ENCODE measurements around the gene ASB15.

The ASB15 gene

GRCh38 chr7:123675181-123675473 lies 73.5 kb downstream of the ASB15 start:
- H3F3A ChIP-seq (ENCODE audit: insufficient read depth, low read length) = no peaks in the 10 kb centered on the region
- H3K4me2 ChIP-seq (ENCODE audit: low read depth, low read length) = no peak overlapping the region
- no peaks in the 10 kb centered on the region for H3K9me3 ChIP-seq (replicated peaks; ENCODE audit: insufficient read depth, low read length)
- H2AFZ ChIP-seq (ENCODE audit: low read length) = no peak overlapping the region
- H3K36me3 ChIP-seq (replicated peaks; ENCODE audit: insufficient read depth, low read length) = no peaks in the 10 kb centered on the region
- no peaks in the 10 kb centered on the region for H3K79me2 ChIP-seq (ENCODE audit: low read length)
- H3K27ac ChIP-seq (ENCODE audit: low read length) = no peak overlapping the region
- no peaks in the 10 kb centered on the region for H3K9me2 ChIP-seq (replicated peaks; ENCODE audit: insufficient read depth, low read length)
- H3K4me3 ChIP-seq (ENCODE audit: low read length) = no peak overlapping the region
- no peak for TF ChIP-seq EZH2phosphoT487 (IDR thresholded peaks at IDR 0.05; ENCODE audit: low read length)
- no peak for TF ChIP-seq CTCF (IDR thresholded peaks at IDR 0.05; ENCODE audit: low read length)
- no peak for TF ChIP-seq EZH2 (optimal IDR thresholded peaks at IDR 0.05; ENCODE audit: low read depth, low read length)
- DNase-seq = no peak
- no peaks in the 10 kb centered on the region for H4K20me1 ChIP-seq (ENCODE audit: insufficient read depth, low read length)
- H3K4me1 ChIP-seq (ENCODE audit: low read length) = no peaks in the 10 kb centered on the region
- H3K27me3 ChIP-seq (replicated peaks; ENCODE audit: insufficient read depth, low read length) = no peaks in the 10 kb centered on the region
- no peak overlapping the region for H3K9ac ChIP-seq (ENCODE audit: low read length)

DNA sequence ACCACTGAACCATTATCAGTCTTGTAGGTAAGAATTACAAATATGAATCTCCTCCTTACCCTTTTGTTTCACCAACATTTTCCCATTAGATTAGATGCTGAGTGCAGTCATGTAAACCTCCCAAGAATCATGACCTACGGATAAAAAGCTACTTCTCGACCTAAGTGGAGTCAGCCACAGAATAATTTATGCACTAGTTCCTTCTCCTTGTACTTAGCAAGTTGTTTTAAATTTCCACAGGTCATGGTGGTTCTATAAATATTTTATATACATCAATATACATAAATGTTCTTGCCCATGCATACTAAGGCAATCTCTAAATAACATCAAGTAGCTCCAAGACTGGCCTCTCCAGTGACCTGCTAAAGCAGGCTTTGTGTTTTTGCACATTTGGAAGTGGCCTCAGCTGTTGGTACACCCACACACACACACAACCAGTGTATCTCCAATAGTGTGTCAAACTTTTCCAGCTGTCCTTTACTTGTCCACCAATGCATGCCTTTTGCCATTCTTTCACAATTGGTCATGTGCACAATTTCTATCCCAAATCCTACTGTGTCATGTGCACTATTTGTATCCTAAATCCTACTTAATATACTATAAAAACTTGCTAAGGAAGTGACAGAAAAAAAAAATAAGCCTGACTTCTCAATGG lies 75.6 kb downstream of the ASB15 start:
- no peak for TF ChIP-seq EZH2phosphoT487 (IDR thresholded peaks at IDR 0.05; ENCODE audit: low read length)
- no peak for TF ChIP-seq CTCF (IDR thresholded peaks at IDR 0.05; ENCODE audit: low read length)
- no peak for TF ChIP-seq EZH2 (optimal IDR thresholded peaks at IDR 0.05; ENCODE audit: low read depth, low read length)
- H3K9ac ChIP-seq (ENCODE audit: low read length) = no peak overlapping the region
- H2AFZ ChIP-seq (ENCODE audit: low read length) = no peak overlapping the region
- H3K9me3 ChIP-seq (replicated peaks; ENCODE audit: insufficient read depth, low read length) = no peaks in the 10 kb centered on the region
- no peaks in the 10 kb centered on the region for H4K20me1 ChIP-seq (ENCODE audit: insufficient read depth, low read length)
- H3K4me1 ChIP-seq (ENCODE audit: low read length) = no peaks in the 10 kb centered on the region
- no peaks in the 10 kb centered on the region for H3K79me2 ChIP-seq (ENCODE audit: low read length)
- H3K36me3 ChIP-seq (replicated peaks; ENCODE audit: insufficient read depth, low read length) = no peaks in the 10 kb centered on the region; the same call in 1 of the 2 replicates
- no peak overlapping the region for H3K27ac ChIP-seq (ENCODE audit: low read length)
- H3F3A ChIP-seq (ENCODE audit: insufficient read depth, low read length) = no peaks in the 10 kb centered on the region
- no peak for DNase-seq
- no peak overlapping the region for H3K4me3 ChIP-seq (ENCODE audit: low read length)
- H3K27me3 ChIP-seq (replicated peaks; ENCODE audit: insufficient read depth, low read length) = no peaks in the 10 kb centered on the region
- no peak overlapping the region for H3K4me2 ChIP-seq (ENCODE audit: low read depth, low read length)
- no peaks in the 10 kb centered on the region for H3K9me2 ChIP-seq (replicated peaks; ENCODE audit: insufficient read depth, low read length)

- Histone ChIP-seq H3K36me3 (replicated peaks; ENCODE audit: insufficient read depth, low read length) (no peaks in the 10 kb centered on the region; the same call in 1 of the 2 replicates), H3K4me3 (ENCODE audit: low read length) (no peak overlapping the region), H3K27me3 (replicated peaks; ENCODE audit: insufficient read depth, low read length) (no peaks in the 10 kb centered on the region), H3K79me2 (ENCODE audit: low read length) (no peaks in the 10 kb centered on the region), H3K9me3 (replicated peaks; ENCODE audit: insufficient read depth, low read length) (no peaks in the 10 kb centered on the region), H3K9ac (ENCODE audit: low read length) (no peak overlapping the region), H3K4me2 (ENCODE audit: low read depth, low read length) (no peak overlapping the region), H2AFZ (ENCODE audit: low read length) (no peak overlapping the region), H3K4me1 (ENCODE audit: low read length) (no peaks in the 10 kb centered on the region), H3K27ac (ENCODE audit: low read length) (no peak overlapping the region), H4K20me1 (ENCODE audit: insufficient read depth, low read length) (no peaks in the 10 kb centered on the region), H3K9me2 (replicated peaks; ENCODE audit: insufficient read depth, low read length) (no peaks in the 10 kb centered on the region), H3F3A (ENCODE audit: insufficient read depth, low read length) (0 out of 2 replicates have a peak, but pooled peaks cover 5% of the 10 kb centered on the region)
- TF ChIP-seq EZH2phosphoT487 (IDR thresholded peaks at IDR 0.05; ENCODE audit: low read length) (no peak), EZH2 (optimal IDR thresholded peaks at IDR 0.05; ENCODE audit: low read depth, low read length) (no peak), CTCF (IDR thresholded peaks at IDR 0.05; ENCODE audit: low read length) (no peak)
- DNase-seq = no peak
These were observed 78.0 kb downstream of the ASB15 start for GRCh38 chr7:123679614-123680013.
